Muscle of leg (tissue), 16 donors: ENCODE measurements around the gene TAS2R13. TPM values are rescaled to one million over a fixed set of nuclear protein-coding genes. Genes with fewer than 3 reads are reported as not detected.

Experiments used
- DNase-seq: peaks from one replicate; pipeline ENCODE4 v3.0.0; 2013
- H3K27ac ChIP-seq: one replicate; pipeline ENCODE4 v1.5.1; 2013; ENCODE audit warnings: mild to moderate bottlenecking, low read length, control low read depth
- H3K27me3 ChIP-seq: one replicate; pipeline ENCODE4 v1.6.1; 2013; ENCODE audit warnings: low read length; ENCODE audit not compliant: control insufficient read depth, insufficient read depth
- H3K36me3 ChIP-seq: one replicate; pipeline ENCODE4 v1.6.1; 2013; ENCODE audit warnings: low read length; ENCODE audit not compliant: control insufficient read depth, insufficient read depth
- H3K4me1 ChIP-seq: one replicate; pipeline ENCODE4 v1.6.1; 2013; ENCODE audit warnings: low read length; ENCODE audit not compliant: control insufficient read depth, insufficient read depth
- H3K4me3 ChIP-seq: one replicate; pipeline ENCODE4 v1.5.1; 2013; ENCODE audit warnings: low read length, control low read depth
- H3K9me3 ChIP-seq: replicated peaks from 2 replicates; pipeline ENCODE4 v1.6.1; 2013; ENCODE audit warnings: low read depth, low read length; ENCODE audit not compliant: control insufficient read depth
- WGBS: methylation state at CpG from one replicate; pipeline ENCODE4 v1.1.5; 2013; ENCODE audit warnings: missing lambda C conversion rate; ENCODE audit not compliant: insufficient coverage; 5-methylcytosine and 5-hydroxymethylcytosine counted together
- long read RNA-seq, 11 donors: transcript quantifications; one replicate each; lab custom pipeline, GENCODE V29; 2026
- polyA plus RNA-seq, 8 donors: library from polyadenylated mRNA; unstranded; fragments of 120-200 nt; gene quantifications; one replicate each; pipeline versions ENCODE4 v1.2.1 to v1.2.3, GENCODE V29; 2013; ENCODE audit warnings: inconsistent platforms in 1 of 8, low replicate concordance in 1 of 8; ENCODE audit not compliant: insufficient read length in 8 of 8, insufficient read depth in 1 of 8
- total RNA-seq: library from RNA; stranded (reverse); fragments of 120-200 nt; gene quantifications from one replicate; pipeline ENCODE4 v1.2.4, GENCODE V29; 2013

TAS2R13 gene
- total RNA-seq (1.5 TPM), polyA plus RNA-seq (under 1 TPM in 3 of 8 donors, not detected in 5; 0.10 to 0.16 (median 0.15) TPM)
- long read RNA-seq, donor 1, result 0 reads
- long read RNA-seq, donor 2, result 0 reads
- long read RNA-seq, donor 3, result 0 reads
- long read RNA-seq, donor 4, result 0 reads
- long read RNA-seq, donor 5, result 0 reads
- long read RNA-seq, donor 6, result 0 reads
- long read RNA-seq, donor 7, result 0 reads
- long read RNA-seq, donor 8, result 0 reads
- long read RNA-seq, donor 9, result 0 reads
- long read RNA-seq, donor 10, result 0 reads
- long read RNA-seq, donor 11, result 0 reads

- no peak for DNase-seq
- H3K27ac ChIP-seq, result no peak within 1 kb of the TSS
Observed at GRCh38 chr12:10909462-10909861, at the start of gene TAS2R13. TSS of gene TAS2R13 (minus strand) at chr12:10909562. CDS start at chr12:10909298, 264 bp downstream.

DNA sequence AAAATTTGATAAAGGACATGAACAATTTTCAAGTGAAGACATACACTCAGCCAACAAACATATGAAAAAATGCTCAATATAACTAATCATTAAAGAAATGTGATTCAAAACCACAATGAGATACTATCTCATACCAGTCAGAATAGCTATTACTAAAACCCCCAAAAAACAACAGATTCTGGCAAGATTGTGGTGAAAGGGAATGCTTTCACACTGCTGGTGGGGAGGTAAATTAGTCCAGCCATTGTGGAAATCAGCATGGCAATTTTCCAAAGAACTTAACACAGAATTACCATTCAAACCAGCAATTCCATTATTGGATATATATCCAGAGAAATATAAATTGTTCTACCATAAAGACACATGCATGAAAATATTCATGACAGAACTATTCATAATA is 48.4 kb upstream of the TAS2R13 start:
- peaks cover 13% of the 10 kb centered on the region for H3K9me3 ChIP-seq

More at GRCh38 chr12:10909462-10909861, at the start of gene TAS2R13:
- Histone ChIP-seq H3K36me3 (no peaks in the 10 kb centered on the region), H3K9me3 (peaks cover 3% of the 10 kb centered on the region), H3K4me3 (no peak within 1 kb of the TSS), H3K4me1 (no peaks in the 10 kb centered on the region), H3K27me3 (no peaks in the 10 kb centered on the region)
- no CpG with 5 or more reads among the region's 1 CpG for WGBS

GRCh38 chr12:10956085-10956484 is 46.7 kb upstream of the TAS2R13 start:
- Histone ChIP-seq H3K36me3 (no peaks in the 10 kb centered on the region), H3K27ac (no peak overlapping the region), H3K4me3 (no peak overlapping the region), H3K27me3 (no peaks in the 10 kb centered on the region), H3K4me1 (no peaks in the 10 kb centered on the region), H3K9me3 (peaks cover 13% of the 10 kb centered on the region)
- DNase-seq, result no peak

More for the DNA sequence above, 48.4 kb upstream of the TAS2R13 start:
- DNase-seq, result no peak
- Histone ChIP-seq H3K4me1 (no peaks in the 10 kb centered on the region), H3K27me3 (no peaks in the 10 kb centered on the region), H3K27ac (no peak overlapping the region), H3K4me3 (no peak overlapping the region), H3K36me3 (no peaks in the 10 kb centered on the region)

DNA sequence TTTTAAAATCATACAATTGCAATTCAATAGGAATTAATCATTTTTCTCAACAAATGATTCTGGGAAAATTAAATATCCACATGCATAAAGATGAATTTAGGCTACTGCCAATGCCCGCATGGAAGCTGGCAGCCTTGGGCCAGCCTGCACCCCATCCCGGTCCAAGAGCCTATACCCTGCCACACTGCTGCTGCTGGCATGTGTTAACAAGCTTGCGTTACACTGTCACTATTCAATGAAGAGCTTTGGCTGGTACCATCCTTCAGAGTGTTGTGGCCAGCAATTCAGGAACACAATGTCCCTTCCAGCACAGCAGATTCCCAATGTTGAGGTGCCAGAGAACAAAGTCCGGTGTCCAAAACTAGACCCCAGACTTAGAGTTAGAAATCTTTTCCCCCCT is 43.3 kb upstream of the TAS2R13 start:
- WGBS, result 100% methylated on average over 3 of the region's 4 CpGs
- Histone ChIP-seq H3K4me1 (no peaks in the 10 kb centered on the region), H3K27me3 (no peaks in the 10 kb centered on the region), H3K27ac (no peak overlapping the region), H3K9me3 (peaks cover 17% of the 10 kb centered on the region), H3K4me3 (no peak overlapping the region), H3K36me3 (no peaks in the 10 kb centered on the region)
- DNase-seq, result no peak

- no peak for DNase-seq
- H3K36me3 ChIP-seq, result no peaks in the 10 kb centered on the region
- no peak overlapping the region for H3K4me3 ChIP-seq
- no peaks in the 10 kb centered on the region for H3K27me3 ChIP-seq
- H3K4me1 ChIP-seq, result no peaks in the 10 kb centered on the region
- WGBS, result no CpG with 5 or more reads among the region's 2 CpGs
- H3K27ac ChIP-seq, result no peak overlapping the region
- H3K9me3 ChIP-seq, result peaks cover 20% of the 10 kb centered on the region
Observed at GRCh38 chr12:10943167-10943566, 33.8 kb upstream of the TAS2R13 start.

DNA sequence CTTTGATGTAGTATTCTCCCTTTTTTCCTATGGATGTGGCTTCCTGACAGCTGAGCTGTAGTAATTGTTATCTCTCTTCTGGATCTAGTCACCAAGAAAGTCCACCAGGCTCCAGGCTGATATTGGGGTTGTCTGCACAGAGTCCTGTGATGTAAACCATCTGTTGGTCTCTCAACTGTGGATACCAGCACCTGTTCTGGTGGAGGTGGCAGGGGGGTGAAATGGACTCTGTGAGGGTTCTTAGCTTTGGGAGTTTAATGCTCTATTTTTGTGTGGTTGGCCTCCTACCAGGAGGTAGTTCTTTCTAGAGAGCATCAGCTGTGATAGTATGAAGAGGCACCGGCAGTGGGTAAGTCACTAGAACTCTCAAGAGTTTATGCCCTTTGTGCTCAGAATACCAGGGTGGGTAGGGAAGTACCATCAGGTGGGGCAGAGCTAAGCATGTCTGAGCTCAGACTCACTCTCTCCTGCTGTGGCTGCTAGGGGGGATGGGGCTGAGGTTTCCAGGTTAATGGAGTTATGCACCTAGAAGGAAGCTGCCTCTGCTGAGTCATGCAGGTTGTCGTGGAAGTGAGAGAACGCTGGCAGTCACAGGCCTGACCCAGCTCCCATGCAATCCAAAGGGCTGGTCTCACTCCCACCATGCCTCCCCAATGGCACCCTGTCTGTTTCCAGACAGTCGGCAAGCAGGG is 32.7 kb upstream of the TAS2R13 start:
- DNase-seq, result no peak
- no peaks in the 10 kb centered on the region for H3K4me1 ChIP-seq
- no peak overlapping the region for H3K4me3 ChIP-seq
- H3K9me3 ChIP-seq, result peaks cover 13% of the 10 kb centered on the region
- 72% methylated on average over 3 of the region's 4 CpGs for WGBS
- no peak overlapping the region for H3K27ac ChIP-seq
- no peaks in the 10 kb centered on the region for H3K36me3 ChIP-seq
- no peaks in the 10 kb centered on the region for H3K27me3 ChIP-seq

- Histone ChIP-seq H3K27ac (no peak overlapping the region), H3K27me3 (no peaks in the 10 kb centered on the region), H3K4me1 (no peaks in the 10 kb centered on the region), H3K9me3 (peaks cover 6% of the 10 kb centered on the region), H3K4me3 (no peak overlapping the region), H3K36me3 (no peaks in the 10 kb centered on the region)
- no peak for DNase-seq
Observed at GRCh38 chr12:10941369-10941768, 32.0 kb upstream of the TAS2R13 start.

DNA sequence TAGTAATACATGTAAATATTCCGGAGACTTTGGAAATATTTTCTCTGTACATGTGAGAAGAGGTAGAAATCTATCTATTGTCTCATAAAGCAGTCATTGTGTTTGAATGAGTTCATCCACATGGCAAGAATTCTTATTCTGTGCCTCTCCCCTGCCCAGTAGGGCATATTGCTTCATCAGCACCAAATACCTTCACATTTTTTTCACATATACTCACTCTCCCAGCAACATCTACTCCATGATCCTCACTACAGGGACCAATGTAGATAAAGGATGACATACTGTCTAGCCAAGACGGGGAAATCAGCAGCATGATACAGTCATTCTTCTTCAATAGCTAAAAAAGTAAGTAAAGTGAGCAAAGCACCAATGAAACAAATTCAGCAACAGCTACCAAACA is 31.0 kb upstream of the TAS2R13 start:
- Histone ChIP-seq H3K36me3 (no peaks in the 10 kb centered on the region), H3K27ac (no peak overlapping the region), H3K27me3 (no peaks in the 10 kb centered on the region), H3K4me1 (no peaks in the 10 kb centered on the region), H3K4me3 (no peak overlapping the region), H3K9me3 (peaks cover 6% of the 10 kb centered on the region)
- no CpG with 5 or more reads among the region's 2 CpGs for WGBS
- no peak for DNase-seq

- Histone ChIP-seq H3K36me3 (no peaks in the 10 kb centered on the region), H3K9me3 (no peaks in the 10 kb centered on the region), H3K4me3 (no peak within 1 kb of the TSS), H3K27ac (no peak within 1 kb of the TSS), H3K4me1 (no peaks in the 10 kb centered on the region), H3K27me3 (no peaks in the 10 kb centered on the region)
- 86% methylated on average over 1 of the region's 1 CpG for WGBS
- DNase-seq, result no peak
Observed at GRCh38 chr12:10939163-10939562, 29.8 kb upstream of the TAS2R13 start, which contains the start of gene TAS2R14. TSS of gene TAS2R14 (minus strand) at chr12:10939263. CDS start at chr12:10939207, 56 bp downstream.

GRCh38 chr12:10936506-10936905 is 27.1 kb upstream of the TAS2R13 start:
- no CpG with 5 or more reads among the region's 1 CpG for WGBS
- no peak overlapping the region for H3K4me3 ChIP-seq
- no peaks in the 10 kb centered on the region for H3K4me1 ChIP-seq
- H3K27ac ChIP-seq, result no peak overlapping the region
- no peaks in the 10 kb centered on the region for H3K9me3 ChIP-seq
- no peak for DNase-seq
- no peaks in the 10 kb centered on the region for H3K27me3 ChIP-seq
- no peaks in the 10 kb centered on the region for H3K36me3 ChIP-seq
